Lower leg skin (tissue), 3 donors: ENCODE results near the gene ANKRD22.

Source experiments
- POLR2A ChIP-seq, 2 donors: fragments of 450-650 bp; IDR thresholded peaks; one replicate each; pipeline ENCODE4 v1.6.1; 2016 to 2017; ENCODE audit warnings: antibody characterized with exemption in 2 of 2, mild to moderate bottlenecking in 1 of 2, moderate library complexity in 1 of 2
- TF ChIP-seq, protein P1 (sequence below), 3 donors: fragments of 450-650 bp; IDR thresholded peaks; one replicate each; pipeline ENCODE4 v1.5.1; 2016; ENCODE audit warnings: antibody characterized with exemption in 3 of 3, mild to moderate bottlenecking in 3 of 3, moderate library complexity in 2 of 3

DNA sequence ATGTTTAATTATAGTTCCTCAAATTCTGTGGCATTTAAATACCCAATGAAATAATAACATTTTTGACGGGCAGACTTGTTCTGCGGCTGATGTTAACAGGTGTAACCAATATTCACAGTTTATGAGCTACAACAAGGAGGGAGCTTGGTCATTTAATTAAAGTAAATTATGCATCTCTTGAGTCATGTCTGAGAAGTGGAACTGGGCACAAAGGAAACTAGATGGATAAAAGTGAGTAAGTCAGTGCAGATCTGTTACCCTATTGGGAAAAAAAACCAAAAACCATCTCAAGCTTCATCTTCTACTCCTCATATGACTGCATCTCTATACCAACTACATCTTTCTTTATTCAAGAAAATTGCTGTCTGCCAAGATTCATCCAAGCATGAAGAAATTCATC, 24.0 kb downstream of the ANKRD22 start:
- TF ChIP-seq, protein P1, sequence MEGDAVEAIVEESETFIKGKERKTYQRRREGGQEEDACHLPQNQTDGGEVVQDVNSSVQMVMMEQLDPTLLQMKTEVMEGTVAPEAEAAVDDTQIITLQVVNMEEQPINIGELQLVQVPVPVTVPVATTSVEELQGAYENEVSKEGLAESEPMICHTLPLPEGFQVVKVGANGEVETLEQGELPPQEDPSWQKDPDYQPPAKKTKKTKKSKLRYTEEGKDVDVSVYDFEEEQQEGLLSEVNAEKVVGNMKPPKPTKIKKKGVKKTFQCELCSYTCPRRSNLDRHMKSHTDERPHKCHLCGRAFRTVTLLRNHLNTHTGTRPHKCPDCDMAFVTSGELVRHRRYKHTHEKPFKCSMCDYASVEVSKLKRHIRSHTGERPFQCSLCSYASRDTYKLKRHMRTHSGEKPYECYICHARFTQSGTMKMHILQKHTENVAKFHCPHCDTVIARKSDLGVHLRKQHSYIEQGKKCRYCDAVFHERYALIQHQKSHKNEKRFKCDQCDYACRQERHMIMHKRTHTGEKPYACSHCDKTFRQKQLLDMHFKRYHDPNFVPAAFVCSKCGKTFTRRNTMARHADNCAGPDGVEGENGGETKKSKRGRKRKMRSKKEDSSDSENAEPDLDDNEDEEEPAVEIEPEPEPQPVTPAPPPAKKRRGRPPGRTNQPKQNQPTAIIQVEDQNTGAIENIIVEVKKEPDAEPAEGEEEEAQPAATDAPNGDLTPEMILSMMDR (IDR thresholded peaks at IDR 0.05), result no peak
- no peak for TF ChIP-seq POLR2A (IDR thresholded peaks at IDR 0.05)
